NCI-H2196 (cell line): ENCODE results near the gene TFAP2D.

Experiments used
- DNase-seq: peaks from one replicate; lab custom pipeline; 2025; ENCODE audit not compliant: unreplicated experiment; lab: John Stamatoyannopoulos, UW

The TFAP2D gene

GRCh38 chr6:50718566-50718965, 5.2 kb downstream of the TFAP2D start:
- DNase-seq: no peak

GRCh38 chr6:50720623-50721022, 7.3 kb downstream of the TFAP2D start:
- DNase-seq: no peak

GRCh38 chr6:50721978-50722377, 8.7 kb downstream of the TFAP2D start:
- DNase-seq: no peak

- no peak for DNase-seq
These were observed 9.7 kb downstream of the TFAP2D start for GRCh38 chr6:50722829-50723554.

GRCh38 chr6:50724381-50725124, 11.2 kb downstream of the TFAP2D start:
- no peak for DNase-seq

- no peak for DNase-seq
These were observed 21.2 kb downstream of the TFAP2D start for GRCh38 chr6:50734488-50734887.

GRCh38 chr6:50742161-50742560, 28.8 kb downstream of the TFAP2D start:
- no peak for DNase-seq

- DNase-seq: no peak
These were observed 31.6 kb downstream of the TFAP2D start for GRCh38 chr6:50744976-50745375.

- no peak for DNase-seq
These were observed 49.5 kb downstream of the TFAP2D start for GRCh38 chr6:50762798-50763197.

GRCh38 chr6:50778696-50779095, 65.4 kb downstream of the TFAP2D start:
- DNase-seq: no peak

GRCh38 chr6:50780382-50780781, 67.1 kb downstream of the TFAP2D start:
- DNase-seq: no peak

- DNase-seq: no peak
These were observed 72.6 kb downstream of the TFAP2D start for GRCh38 chr6:50785921-50786320.

GRCh38 chr6:50791900-50792508, 78.7 kb downstream of the TFAP2D start:
- DNase-seq: peak; percentile 55

- no peak for DNase-seq
These were observed 79.4 kb downstream of the TFAP2D start for GRCh38 chr6:50792771-50793170.

GRCh38 chr6:50795574-50795973, 82.2 kb downstream of the TFAP2D start:
- no peak for DNase-seq

GRCh38 chr6:50804283-50804682, 91.0 kb downstream of the TFAP2D start:
- DNase-seq: no peak

- DNase-seq: no peak
These were observed 93.7 kb downstream of the TFAP2D start for GRCh38 chr6:50807035-50807434.

- no peak for DNase-seq
These were observed 102.2 kb downstream of the TFAP2D start for GRCh38 chr6:50815436-50816114.

GRCh38 chr6:50816115-50816675, 102.9 kb downstream of the TFAP2D start:
- DNase-seq: peak; percentile 73

- DNase-seq: no peak
These were observed 103.8 kb downstream of the TFAP2D start for GRCh38 chr6:50816947-50817645.

- DNase-seq: no peak
These were observed 104.3 kb downstream of the TFAP2D start for GRCh38 chr6:50817646-50817950.
